Measurements from ENCODE around the gene DDX1. TPM values are rescaled to one million over a fixed set of nuclear protein-coding genes. Genes with fewer than 3 reads are reported as not detected.

DDX1 gene
- total and polyA plus RNA-seq, 2 donors (not counting 3 experiments of a cell fraction or from before 2014, with no cell fraction given) = 41.2 to 117 TPM

- Histone ChIP-seq H3K9ac (replicated peaks; ENCODE audit: extremely low read depth, insufficient read depth, low read length) (no peak overlapping the region), H3K4me1 (ENCODE audit: control insufficient read depth, extremely low read depth, insufficient read depth, low read length) (peaks cover 13% of the 10 kb centered on the region), H3K4me3 (replicated peaks in 1 of 3; ENCODE audit: insufficient read depth in 1 of 3, low read depth in 1 of 3, low read length in 3 of 3) (no peak overlapping the region), H2AFZ (ENCODE audit: low read depth, low read length) (no peak overlapping the region), H3K9me1 (replicated peaks; ENCODE audit: control insufficient read depth, extremely low read depth, insufficient read depth, low read length) (no peaks in the 10 kb centered on the region), H3K9me3 (replicated peaks; ENCODE audit: control insufficient read depth, insufficient read depth, low read length) (no peaks in the 10 kb centered on the region), H3K36me3 (ENCODE audit: control insufficient read depth in 2 of 2, extremely low read depth in 1 of 2, insufficient read depth in 2 of 2, low read length in 2 of 2) (no peaks in the 10 kb centered on the region), H3K27me3 (ENCODE audit: control insufficient read depth in 2 of 2, insufficient read depth in 2 of 2, low read length in 2 of 2) (no peaks in the 10 kb centered on the region), H3K27ac (ENCODE audit: insufficient read depth, low read depth, low read length) (no peak overlapping the region), H4K20me1 (replicated peaks; ENCODE audit: control insufficient read depth, extremely low read depth, insufficient read depth, low read length) (no peaks in the 10 kb centered on the region), H3K79me2 (ENCODE audit: control insufficient read depth, insufficient read depth, low read length) (no peaks in the 10 kb centered on the region), H3K4me2 (ENCODE audit: insufficient read depth, low read length) (no peak overlapping the region)
- FAIRE-seq (peak; percentile 40), DNase-seq (ENCODE audit: low read depth, low spot score) (no peak)
- dilution Hi-C loops (cut with MboI; ENCODE audit: extremely low pct_ligation_motif_present, low sequenced_read_pairs) = no loop called here
- intact Hi-C loops (cut with micrococcal nuclease) = no loop called here
- POLR2A ChIA-PET = no interaction called here
- TF ChIP-seq GATA2 (IDR thresholded peaks at IDR 0.05; ENCODE audit: insufficient read depth, insufficient read length, low read depth, low read length) (no peak), JUN (IDR thresholded peaks at IDR 0.05; ENCODE audit: borderline replicate concordance, insufficient read depth, insufficient read length, low read depth) (no peak), POLR2A (IDR thresholded peaks at IDR 0.05; ENCODE audit: low read depth, low read length) (no peak), MYC (IDR thresholded peaks at IDR 0.05; ENCODE audit: low read depth, low read length) (no peak), FOS (IDR thresholded peaks at IDR 0.05; ENCODE audit: borderline replicate concordance, insufficient read depth, low read length) (no peak), EZH2 (IDR thresholded peaks at IDR 0.05; ENCODE audit: borderline replicate concordance, low read depth, low read length, severe bottlenecking) (no peak), CTCF (IDR thresholded peaks at IDR 0.05; ENCODE audit: extremely low read depth in 1 of 2, insufficient read depth in 1 of 2, low read depth in 1 of 2, low read length in 2 of 2) (no peak), POLR2AphosphoS5 (IDR thresholded peaks at IDR 0.05; ENCODE audit: insufficient read depth, low read depth, low read length) (no peak)
- CTCF ChIA-PET = interaction anchor here (1.6 kb wide), 1 partner anchor 13 kb away, joined by 5 read pairs; no protein-coding TSS in a partner anchor
- no TSS peak for BruUV-seq (replicated peaks)
These were observed 54.2 kb downstream of the DDX1 start for GRCh38 chr2:15645720-15646385.

Measured in endothelial cell of umbilical vein (primary cell).